IPS-NIHi7 (cell line): ENCODE measurements around the gene ZFP14.
A peak's percentile ranks its signal among the peaks of the same experiment; 100 is the strongest.

Experiments used
- DNase-seq: peaks from one replicate; pipeline ENCODE4 v3.0.0; 2012; ENCODE audit warnings: mixed read lengths; ENCODE audit errors: extremely low spot score

The ZFP14 gene

GRCh38 chr19:36378625-36379509, at the start of gene ZFP14:
Gene ZFP14, minus strand, starts transcription at chr19:36379201. Its CDS starts 11,309 bp downstream, at chr19:36367892.
- peak; percentile 100 for DNase-seq

GRCh38 chr19:36423925-36424324, 44.9 kb upstream of the ZFP14 start:
- DNase-seq = no peak

GRCh38 chr19:36421749-36422481, 42.9 kb upstream of the ZFP14 start:
- no peak for DNase-seq

- DNase-seq = peak; percentile 37
Measured at GRCh38 chr19:36420961-36421748, 42.2 kb upstream of the ZFP14 start.

GRCh38 chr19:36418287-36419001, 39.4 kb upstream of the ZFP14 start, which contains the start of gene ZFP82:
Gene ZFP82, minus strand, starts transcription at chr19:36418644. Its CDS starts 8,855 bp downstream, at chr19:36409789.
- DNase-seq = peak; percentile 95

GRCh38 chr19:36417752-36418286, 38.8 kb upstream of the ZFP14 start:
- DNase-seq = no peak

- DNase-seq = no peak
Measured at GRCh38 chr19:36409841-36410240, 30.8 kb upstream of the ZFP14 start.

GRCh38 chr19:36408101-36408500, 29.1 kb upstream of the ZFP14 start:
- no peak for DNase-seq

GRCh38 chr19:36404498-36404897, 25.5 kb upstream of the ZFP14 start:
- DNase-seq = no peak

GRCh38 chr19:36401475-36401874, 22.5 kb upstream of the ZFP14 start:
- no peak for DNase-seq

- no peak for DNase-seq
Measured at GRCh38 chr19:36398571-36398970, 19.6 kb upstream of the ZFP14 start.

- DNase-seq = no peak
Measured at GRCh38 chr19:36392916-36393673, 14.1 kb upstream of the ZFP14 start.

GRCh38 chr19:36379510-36379819, 464 bp upstream of the ZFP14 start:
- DNase-seq = no peak

- no peak for DNase-seq
Measured at GRCh38 chr19:36377541-36378178, 1.3 kb downstream of the ZFP14 start.

- no peak for DNase-seq
Measured at GRCh38 chr19:36373638-36374156, 5.3 kb downstream of the ZFP14 start.

- no peak for DNase-seq
Measured at GRCh38 chr19:36371886-36372285, 7.1 kb downstream of the ZFP14 start.

GRCh38 chr19:36363845-36364244, 15.2 kb downstream of the ZFP14 start:
- DNase-seq = no peak

GRCh38 chr19:36340786-36341372, 38.1 kb downstream of the ZFP14 start:
- no peak for DNase-seq
